NCI-H748 treated with DMSO at 0.1 percent for 48 hours (cell line): Measurements from ENCODE around the gene MAEL.
A peak's percentile ranks its signal among the peaks of the same experiment; 100 is the strongest.
"Not testable (repeated sequence)": the region's sequence is repeated elsewhere in the genome, so short reads cannot be mapped to it uniquely, and the experiment has no call there.

Source experiments
- DNase-seq: peaks from one replicate; lab custom pipeline; 2025; lab: John Stamatoyannopoulos, UW

MAEL gene

GRCh38 chr1:166978821-166979220, 10.3 kb upstream of the MAEL start:
- DNase-seq: no peak

GRCh38 chr1:166980383-166980782, 8.7 kb upstream of the MAEL start:
- DNase-seq: peak; percentile 34

GRCh38 chr1:166980818-166981217, 8.3 kb upstream of the MAEL start:
- DNase-seq: no peak

GRCh38 chr1:166981589-166981988, 7.5 kb upstream of the MAEL start:
- DNase-seq: no peak

GRCh38 chr1:166999075-166999474, 10.0 kb downstream of the MAEL start:
- DNase-seq: no peak

- no peak for DNase-seq
Measured at GRCh38 chr1:166999500-167000055, 10.5 kb downstream of the MAEL start.

- DNase-seq: no peak
Measured at GRCh38 chr1:167000546-167000945, 11.5 kb downstream of the MAEL start.

GRCh38 chr1:167002354-167002753, 13.3 kb downstream of the MAEL start:
- DNase-seq: no peak

GRCh38 chr1:167003711-167004110, 14.6 kb downstream of the MAEL start:
- no peak for DNase-seq

- DNase-seq: no peak
Measured at GRCh38 chr1:167011560-167012191, 22.6 kb downstream of the MAEL start.

- DNase-seq: no peak
Measured at GRCh38 chr1:167012570-167012969, 23.5 kb downstream of the MAEL start.

- DNase-seq: no peak
Measured at GRCh38 chr1:167013108-167013929, 24.2 kb downstream of the MAEL start.

GRCh38 chr1:167016100-167016750, 27.1 kb downstream of the MAEL start:
- DNase-seq: no peak

GRCh38 chr1:167022384-167022783, 33.3 kb downstream of the MAEL start:
- DNase-seq: no peak

- DNase-seq: not testable (repeated sequence)
Measured at GRCh38 chr1:167029553-167029952, 40.5 kb downstream of the MAEL start.

GRCh38 chr1:167033646-167034045, 44.6 kb downstream of the MAEL start:
- no peak for DNase-seq

GRCh38 chr1:167043752-167044488, 54.8 kb downstream of the MAEL start:
- DNase-seq: peak; percentile 76

- DNase-seq: no peak
Measured at GRCh38 chr1:167051907-167052306, 62.8 kb downstream of the MAEL start.

- DNase-seq: no peak
Measured at GRCh38 chr1:167052389-167052788, 63.3 kb downstream of the MAEL start.

GRCh38 chr1:167054531-167054930, 65.5 kb downstream of the MAEL start:
- DNase-seq: no peak

- no peak for DNase-seq
Measured at GRCh38 chr1:167054946-167055630, 66.0 kb downstream of the MAEL start.
